ENCODE data around the gene STAG1. TPM values are rescaled to one million over a fixed set of nuclear protein-coding genes. Genes with fewer than 3 reads are reported as not detected.
"Not testable (repeated sequence)": the region's sequence is repeated elsewhere in the genome, so short reads cannot be mapped to it uniquely, and the experiment has no call there.

Gene STAG1
- polyA plus RNA-seq, 1 of the 3 experiments (the other 2 are of a cell fraction) = 5.5 TPM

DNA sequence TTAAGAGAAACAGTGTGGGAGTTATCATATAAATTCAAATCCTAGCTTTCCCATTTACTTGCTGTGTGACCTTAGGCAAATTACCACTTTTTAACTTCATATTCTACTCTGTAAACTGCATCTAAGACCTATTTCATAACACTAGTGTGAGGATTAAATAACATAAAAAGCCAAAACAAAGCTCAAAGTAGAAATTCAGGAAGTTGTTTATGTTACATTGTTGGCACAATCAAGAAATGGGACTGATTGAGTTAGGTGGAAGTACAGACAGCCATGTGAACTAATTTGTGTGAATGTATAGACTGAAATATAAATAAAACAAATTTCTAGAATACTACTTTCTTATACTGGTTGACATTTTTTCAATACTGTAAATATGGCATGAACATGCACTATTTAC, 131.7 kb downstream of the STAG1 start (continued):
- TF ChIP-seq, protein P1, sequence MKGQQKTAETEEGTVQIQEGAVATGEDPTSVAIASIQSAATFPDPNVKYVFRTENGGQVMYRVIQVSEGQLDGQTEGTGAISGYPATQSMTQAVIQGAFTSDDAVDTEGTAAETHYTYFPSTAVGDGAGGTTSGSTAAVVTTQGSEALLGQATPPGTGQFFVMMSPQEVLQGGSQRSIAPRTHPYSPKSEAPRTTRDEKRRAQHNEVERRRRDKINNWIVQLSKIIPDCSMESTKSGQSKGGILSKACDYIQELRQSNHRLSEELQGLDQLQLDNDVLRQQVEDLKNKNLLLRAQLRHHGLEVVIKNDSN (IDR thresholded peaks at IDR 0.05; ENCODE audit: borderline replicate concordance, low read depth) = no peak

DNA sequence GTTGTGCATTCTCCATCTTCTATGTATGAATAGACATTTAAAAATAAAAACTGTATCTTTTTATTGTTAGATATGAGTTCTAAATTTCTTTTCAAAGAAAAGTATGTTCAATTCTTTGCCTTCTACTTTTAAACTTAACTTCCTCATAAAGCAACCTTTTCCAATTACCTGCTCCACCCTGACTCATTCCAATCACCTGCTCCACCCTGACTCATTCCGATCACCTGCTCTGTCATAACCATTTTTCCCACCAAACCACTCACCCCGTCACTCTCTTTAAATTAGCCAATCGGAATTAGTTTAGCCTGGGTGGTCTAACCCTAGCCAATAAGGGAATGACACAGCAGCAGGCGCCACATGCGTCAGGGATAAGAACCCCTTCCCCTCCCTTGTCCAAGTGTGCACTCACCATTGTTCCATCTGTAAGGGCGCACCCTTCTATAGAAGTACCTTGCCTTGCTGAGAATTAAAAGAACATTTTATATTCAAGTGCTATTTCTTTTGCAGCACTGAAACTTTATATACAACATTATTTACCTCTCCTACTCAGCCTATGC, 134.1 kb downstream of the STAG1 start:
- H3K27me3 ChIP-seq (ENCODE audit: insufficient read depth); H3F3A ChIP-seq (replicated peaks; ENCODE audit: insufficient read depth); POLR2A ChIA-PET; H4K20me1 ChIP-seq (ENCODE audit: insufficient read depth); H3K4me3 ChIP-seq (ENCODE audit: low read depth in 2 of 2, low read length in 1 of 2); H3K9me3 ChIP-seq; H2AFZ ChIP-seq (ENCODE audit: low read depth); H3K4me1 ChIP-seq (ENCODE audit: control insufficient read depth in 1 of 2, insufficient read depth in 2 of 2, low read depth in 1 of 2, low read length in 1 of 2); H3K4me2 ChIP-seq; H3K9ac ChIP-seq; H3K9me2 ChIP-seq; H3K27ac ChIP-seq (ENCODE audit: low read depth in 2 of 2, low read length in 1 of 2); DNase-seq: not testable (repeated sequence)
- CTCF ChIA-PET = interaction anchor here (1.2 kb wide), 1 partner anchor 134 kb away, joined by 3 read pairs; the partner anchor contains the start of gene STAG1
- Histone ChIP-seq H3K36me3 (replicated peaks in 1 of 2; ENCODE audit: control insufficient read depth in 1 of 2, insufficient read depth in 2 of 2, low read length in 1 of 2) (peaks cover 0 to 11% of the 10 kb centered on the region in 2 experiments), H3K79me2 (ENCODE audit: insufficient read depth) (peaks cover 28% of the 10 kb centered on the region; the same call in 1 of the 2 replicates)
- WGBS (ENCODE audit: low lambda C conversion rate) = 83% methylated on average over 6 of the region's 6 CpGs

DNA sequence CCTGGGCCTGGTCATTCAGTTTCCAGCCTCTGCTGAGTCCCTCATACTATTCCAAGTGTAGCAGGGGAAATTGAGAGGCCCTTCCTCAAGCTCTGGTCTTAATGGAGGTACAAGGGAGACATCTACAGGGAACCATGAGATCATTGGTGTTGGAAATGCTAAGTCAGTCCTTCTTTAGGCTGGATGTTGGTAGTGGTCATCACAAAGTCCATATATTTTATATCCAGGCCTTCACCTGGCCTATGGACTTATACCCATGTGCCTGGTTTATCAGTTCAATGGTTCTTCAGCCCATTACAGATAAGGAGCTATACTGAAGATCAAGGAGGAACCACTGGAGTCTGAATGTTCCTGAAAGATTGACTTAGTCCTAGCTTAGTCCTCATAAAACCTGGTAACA, 135.0 kb downstream of the STAG1 start:
- H3K79me2 ChIP-seq (ENCODE audit: insufficient read depth) = peaks cover 25% of the 10 kb centered on the region; the same call in 1 of the 2 replicates
- no peak overlapping the region for H2AFZ ChIP-seq (ENCODE audit: low read depth)
- H3K9me2 ChIP-seq = no peaks in the 10 kb centered on the region
- no peak for DNase-seq
- no peaks in the 10 kb centered on the region for H3K27me3 ChIP-seq (ENCODE audit: insufficient read depth)
- no peak overlapping the region for H3K9ac ChIP-seq
- CTCF ChIA-PET = interaction anchor here (0.8 to 1.2 kb wide), 2 partner anchors 34 to 135 kb away, joined by 3 to 4 read pairs; partner anchors contain the start of gene STAG1
- H3K36me3 ChIP-seq (replicated peaks in 1 of 2; ENCODE audit: control insufficient read depth in 1 of 2, insufficient read depth in 2 of 2, low read length in 1 of 2) = peaks cover 0 to 11% of the 10 kb centered on the region in 2 experiments
- H3F3A ChIP-seq (replicated peaks; ENCODE audit: insufficient read depth) = peaks cover 5% of the 10 kb centered on the region
- no peaks in the 10 kb centered on the region for H3K9me3 ChIP-seq
- no peaks in the 10 kb centered on the region for H3K4me1 ChIP-seq (ENCODE audit: control insufficient read depth in 1 of 2, insufficient read depth in 2 of 2, low read depth in 1 of 2, low read length in 1 of 2)
- no peak overlapping the region for H3K4me3 ChIP-seq (ENCODE audit: low read depth in 2 of 2, low read length in 1 of 2)
- POLR2A ChIA-PET = interaction anchor here (0.6 kb wide), 1 partner anchor 78 kb away, joined by 4 read pairs; no protein-coding TSS in a partner anchor
- no peak overlapping the region for H3K27ac ChIP-seq (ENCODE audit: low read depth in 2 of 2, low read length in 1 of 2)
- H3K4me2 ChIP-seq = no peak overlapping the region
- no peaks in the 10 kb centered on the region for H4K20me1 ChIP-seq (ENCODE audit: insufficient read depth)
- TF ChIP-seq ELF1 (IDR thresholded peaks at IDR 0.05) (no peak), SMC3 (IDR thresholded peaks at IDR 0.05; ENCODE audit: low read depth, low read length) (no peak), GABPA (IDR thresholded peaks at IDR 0.05; ENCODE audit: low read depth) (no peak), MEF2A (IDR thresholded peaks at IDR 0.05; ENCODE audit: borderline replicate concordance, low read depth) (no peak), POLR2AphosphoS5 (IDR thresholded peaks at IDR 0.05; ENCODE audit: low read depth, low read length) (no peak), RFX5 (IDR thresholded peaks at IDR 0.05; ENCODE audit: low read length) (no peak), MXI1 (IDR thresholded peaks at IDR 0.05; ENCODE audit: low read depth, low read length) (no peak), JUND (IDR thresholded peaks at IDR 0.05) (no peak)
- TF ChIP-seq, protein P2, sequence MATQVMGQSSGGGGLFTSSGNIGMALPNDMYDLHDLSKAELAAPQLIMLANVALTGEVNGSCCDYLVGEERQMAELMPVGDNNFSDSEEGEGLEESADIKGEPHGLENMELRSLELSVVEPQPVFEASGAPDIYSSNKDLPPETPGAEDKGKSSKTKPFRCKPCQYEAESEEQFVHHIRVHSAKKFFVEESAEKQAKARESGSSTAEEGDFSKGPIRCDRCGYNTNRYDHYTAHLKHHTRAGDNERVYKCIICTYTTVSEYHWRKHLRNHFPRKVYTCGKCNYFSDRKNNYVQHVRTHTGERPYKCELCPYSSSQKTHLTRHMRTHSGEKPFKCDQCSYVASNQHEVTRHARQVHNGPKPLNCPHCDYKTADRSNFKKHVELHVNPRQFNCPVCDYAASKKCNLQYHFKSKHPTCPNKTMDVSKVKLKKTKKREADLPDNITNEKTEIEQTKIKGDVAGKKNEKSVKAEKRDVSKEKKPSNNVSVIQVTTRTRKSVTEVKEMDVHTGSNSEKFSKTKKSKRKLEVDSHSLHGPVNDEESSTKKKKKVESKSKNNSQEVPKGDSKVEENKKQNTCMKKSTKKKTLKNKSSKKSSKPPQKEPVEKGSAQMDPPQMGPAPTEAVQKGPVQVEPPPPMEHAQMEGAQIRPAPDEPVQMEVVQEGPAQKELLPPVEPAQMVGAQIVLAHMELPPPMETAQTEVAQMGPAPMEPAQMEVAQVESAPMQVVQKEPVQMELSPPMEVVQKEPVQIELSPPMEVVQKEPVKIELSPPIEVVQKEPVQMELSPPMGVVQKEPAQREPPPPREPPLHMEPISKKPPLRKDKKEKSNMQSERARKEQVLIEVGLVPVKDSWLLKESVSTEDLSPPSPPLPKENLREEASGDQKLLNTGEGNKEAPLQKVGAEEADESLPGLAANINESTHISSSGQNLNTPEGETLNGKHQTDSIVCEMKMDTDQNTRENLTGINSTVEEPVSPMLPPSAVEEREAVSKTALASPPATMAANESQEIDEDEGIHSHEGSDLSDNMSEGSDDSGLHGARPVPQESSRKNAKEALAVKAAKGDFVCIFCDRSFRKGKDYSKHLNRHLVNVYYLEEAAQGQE (IDR thresholded peaks at IDR 0.05; ENCODE audit: low read depth, low read length) = no peak
